ENCODE measurements around the gene MFSD6L. TPM values are rescaled to one million over a fixed set of nuclear protein-coding genes. Genes with fewer than 3 reads are reported as not detected.

Gene MFSD6L, protein sequence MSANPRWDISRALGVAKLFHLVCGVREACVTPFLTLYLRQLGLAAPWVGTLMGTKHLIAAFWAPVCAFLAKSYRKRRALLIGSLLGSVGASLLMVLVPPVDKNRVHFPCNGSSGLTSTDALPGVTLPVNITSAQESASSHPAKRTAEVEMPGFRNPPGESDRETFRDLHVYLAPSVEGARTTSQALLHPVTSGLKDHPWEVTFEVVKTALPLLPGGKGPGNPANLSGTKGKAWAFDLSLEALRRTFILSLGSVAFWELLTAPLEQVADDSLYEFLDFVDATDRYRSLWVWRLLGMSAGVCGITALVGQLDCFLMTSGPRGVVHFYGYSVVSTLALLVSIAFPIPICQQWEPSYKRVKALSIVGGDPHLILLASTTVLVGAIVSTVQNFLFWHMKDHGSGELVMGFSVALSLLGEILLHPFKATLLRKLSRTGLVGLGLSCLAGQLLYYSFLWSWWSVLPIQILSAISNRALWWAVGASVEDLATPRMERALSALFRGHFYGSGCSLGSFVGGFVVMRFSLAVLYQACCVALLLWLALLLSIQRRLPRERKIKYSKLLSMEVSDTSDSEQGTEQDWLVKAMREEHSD
- not detected in 2 replicates for total RNA-seq

DNA sequence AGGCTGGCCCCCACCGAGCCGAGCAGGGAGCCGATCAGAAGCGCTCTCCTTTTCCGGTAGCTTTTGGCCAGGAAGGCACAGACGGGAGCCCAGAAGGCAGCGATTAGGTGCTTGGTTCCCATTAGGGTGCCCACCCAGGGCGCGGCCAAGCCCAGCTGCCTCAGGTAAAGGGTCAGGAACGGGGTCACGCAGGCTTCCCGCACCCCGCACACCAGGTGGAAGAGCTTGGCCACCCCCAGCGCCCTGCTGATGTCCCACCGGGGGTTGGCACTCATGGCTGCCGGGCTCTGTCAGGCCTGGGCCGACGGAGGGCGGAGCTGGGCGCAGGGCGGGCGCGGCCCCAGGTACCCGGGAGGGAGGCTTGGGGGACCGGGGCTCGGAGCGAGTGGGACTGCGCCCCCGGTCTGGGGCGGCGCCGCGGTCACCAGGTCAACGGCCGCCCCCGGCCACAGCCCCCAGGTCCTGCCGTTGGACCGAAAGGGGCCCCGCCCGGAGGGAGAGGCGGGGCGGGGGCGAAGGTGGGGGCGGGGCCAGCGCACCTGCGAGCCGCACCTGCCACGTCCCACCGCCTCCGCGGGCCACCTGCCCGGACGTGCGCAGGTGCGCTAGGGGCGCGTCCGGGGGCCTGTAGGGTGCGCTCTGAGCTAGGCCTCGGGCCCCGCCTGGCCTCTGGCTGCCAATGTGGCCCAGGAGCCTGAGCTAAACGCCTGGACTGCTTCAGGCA, at the start of gene MFSD6L:
Gene MFSD6L, minus strand, starts transcription at position 520 of the 724 bp plus-strand sequence. Its CDS starts 245 bp downstream, at position 275.

DNA sequence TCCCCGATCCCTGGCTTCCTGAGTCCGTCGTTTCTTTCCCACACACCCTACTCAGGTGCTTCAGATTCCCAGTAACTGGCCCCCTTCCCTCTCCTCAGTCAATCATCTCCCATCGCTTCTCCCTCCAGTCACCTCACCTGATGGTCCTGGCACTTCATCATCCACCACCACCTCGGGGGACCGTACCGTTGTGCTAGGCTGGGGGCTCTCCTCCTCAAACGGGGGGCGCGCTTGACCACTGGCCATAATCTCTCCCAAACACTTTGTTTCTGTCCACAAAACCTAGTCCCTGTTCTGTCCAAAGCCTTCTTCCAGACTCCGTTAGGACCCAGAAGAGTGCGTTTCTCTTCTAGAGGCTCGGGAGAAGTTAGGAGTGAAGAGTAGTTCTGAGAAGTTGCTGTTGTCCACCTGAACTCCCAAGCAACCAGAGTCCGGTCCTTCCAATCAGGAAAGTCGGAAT, 41.0 kb downstream of the MFSD6L start, which contains the start of gene SPDYE4:
Gene SPDYE4, minus strand, starts transcription at position 410 of the 460 bp plus-strand sequence. Its CDS starts 164 bp downstream, at position 246.

Other genes starting within 250 kb of the MFSD6L start
- gene MYH10, start 168.6 kb downstream of the MFSD6L start, total RNA-seq: 120 and 167 TPM in 2 replicates
- not detected in 2 replicates for gene CCDC42, start 54.5 kb downstream of the MFSD6L start, total RNA-seq
- gene SPDYE4, start 40.8 kb downstream of the MFSD6L start, total RNA-seq: not detected in 2 replicates
- not detected in 2 replicates for gene PIK3R6, start 68.3 kb upstream of the MFSD6L start, total RNA-seq
- gene PIK3R5, start 166.3 kb upstream of the MFSD6L start, total RNA-seq: 0.09 TPM in 1 of 2 replicates, not detected in the other
- 0.09 TPM in 2 replicates for gene NTN1, start 222.1 kb upstream of the MFSD6L start, total RNA-seq

All from endothelial cell of coronary artery (primary cell).